Inflammatory macrophage treated with lipopolysaccharide for 4 hours (primary cell): ENCODE data around the gene YPEL5.
A peak's percentile ranks its signal among the peaks of the same experiment; 100 is the strongest.

Experiments
- DNase-seq: peaks from one replicate; pipeline ENCODE4 v3.0.0-alpha.2; 2020

Gene YPEL5

DNA sequence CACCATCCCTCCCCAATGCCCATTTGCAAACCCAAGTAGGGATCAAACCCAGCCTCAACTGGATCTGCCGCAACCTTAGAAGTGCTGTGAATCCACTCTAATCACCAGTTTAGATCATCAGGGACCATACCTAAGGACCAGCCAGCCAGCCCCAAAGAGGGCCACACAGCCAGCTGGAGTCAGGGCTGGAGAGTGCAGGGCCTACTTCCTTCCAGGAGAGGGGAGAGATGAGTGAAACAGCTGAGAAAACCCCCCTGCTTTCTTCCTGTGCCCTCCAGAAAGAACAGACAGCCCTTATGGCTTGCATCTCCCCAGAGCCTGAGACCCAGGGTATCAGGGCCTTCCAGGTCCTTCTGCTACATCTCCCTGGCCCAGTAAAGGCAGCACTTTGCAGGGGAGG is 25.8 kb downstream of the YPEL5 start:
- no peak for DNase-seq

DNA sequence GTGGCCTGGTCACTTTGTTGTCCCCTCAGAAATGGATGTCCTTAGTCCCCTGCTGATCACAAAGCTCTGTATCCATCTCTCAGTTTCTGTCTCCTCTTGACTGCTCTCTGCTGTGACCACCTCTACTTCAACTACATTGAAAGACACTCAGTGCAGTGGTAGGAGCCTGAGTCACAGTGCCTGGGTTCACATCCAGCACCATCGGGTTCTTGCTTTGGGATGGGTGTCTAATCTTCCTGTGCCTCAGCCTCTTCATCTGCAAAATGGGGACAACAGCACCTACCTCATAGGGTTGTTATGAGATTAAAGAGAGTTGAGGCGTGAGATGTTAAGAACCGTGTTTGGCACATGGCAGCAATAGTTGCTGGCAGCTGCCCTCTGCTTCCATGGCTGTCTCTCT is 30.6 kb downstream of the YPEL5 start:
- DNase-seq = no peak

DNA sequence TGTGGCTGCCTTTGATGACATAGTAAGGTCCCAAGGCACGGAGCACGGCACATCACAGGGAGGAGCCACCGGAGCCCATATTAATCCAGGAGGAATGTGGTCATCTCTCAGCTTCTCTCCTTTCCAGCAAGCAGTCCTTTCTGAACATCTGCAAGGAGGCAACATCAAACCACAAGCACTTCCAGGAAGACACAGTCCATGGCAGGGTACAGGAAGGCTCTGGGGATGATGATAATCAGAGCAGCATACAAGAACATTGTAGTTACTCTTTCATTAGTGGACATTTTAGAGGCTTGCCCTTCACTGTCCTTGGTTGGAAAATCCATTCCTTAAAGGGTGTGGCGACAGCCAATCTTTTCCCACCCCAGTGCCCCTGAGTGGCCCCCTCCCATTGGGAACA is 31.1 kb downstream of the YPEL5 start:
- no peak for DNase-seq

DNA sequence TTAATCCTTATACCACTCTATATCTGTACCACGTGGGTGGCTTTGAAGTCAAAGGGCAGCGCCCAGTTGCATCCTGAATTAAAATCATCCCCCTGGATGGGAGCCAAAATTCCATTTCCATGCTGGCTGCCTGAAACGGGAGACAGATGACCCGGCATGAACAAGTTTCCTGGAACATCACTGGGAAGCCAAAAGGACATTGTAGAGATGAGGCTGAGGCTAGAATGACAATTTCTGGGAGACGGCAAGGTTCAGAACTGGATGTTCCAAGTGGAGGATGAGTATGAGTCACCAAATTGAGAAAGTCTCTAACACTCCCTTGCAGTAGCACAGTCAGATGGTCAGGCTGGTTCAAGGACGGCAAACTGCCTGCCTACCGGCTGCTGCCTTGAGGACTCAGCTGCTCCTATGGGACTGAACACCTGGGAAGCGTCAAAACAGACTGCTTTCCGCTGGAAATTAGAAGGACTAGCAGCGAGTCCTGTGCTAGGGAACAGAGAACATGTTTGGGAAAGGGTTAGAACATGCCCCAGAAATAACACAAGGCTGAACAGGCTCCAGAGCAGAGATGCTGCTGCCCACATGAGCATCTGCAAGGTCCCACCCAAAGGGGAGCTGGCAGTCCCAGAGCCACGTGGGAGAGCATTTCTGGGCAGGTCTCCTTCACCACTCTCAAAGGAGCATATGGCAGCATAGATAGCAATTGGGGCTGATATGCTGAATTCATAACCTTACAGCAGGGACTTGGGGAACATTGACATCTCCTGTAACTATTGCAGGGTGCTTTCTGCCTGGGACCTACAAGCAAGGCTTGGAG is 32.0 kb downstream of the YPEL5 start:
- DNase-seq = peak; percentile 9

DNA sequence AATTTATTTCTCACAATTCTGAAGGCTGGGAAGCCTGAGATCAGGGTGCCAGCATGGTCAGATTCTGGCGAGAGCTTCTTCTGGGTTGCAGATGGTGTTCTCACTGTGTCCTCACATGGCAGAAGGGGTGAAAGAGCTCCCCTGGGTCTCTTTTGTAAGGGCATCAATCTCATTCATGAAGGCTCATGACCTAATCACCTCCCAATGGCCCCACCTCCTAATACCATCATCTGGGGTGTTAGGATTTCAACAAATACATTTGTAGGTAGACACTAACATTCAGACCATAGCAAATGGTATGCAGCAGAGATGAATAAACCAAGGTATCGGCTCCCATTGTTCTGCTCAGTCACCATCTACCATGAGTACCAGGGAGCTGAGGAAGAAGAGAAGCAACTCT is 32.7 kb downstream of the YPEL5 start:
- no peak for DNase-seq

DNA sequence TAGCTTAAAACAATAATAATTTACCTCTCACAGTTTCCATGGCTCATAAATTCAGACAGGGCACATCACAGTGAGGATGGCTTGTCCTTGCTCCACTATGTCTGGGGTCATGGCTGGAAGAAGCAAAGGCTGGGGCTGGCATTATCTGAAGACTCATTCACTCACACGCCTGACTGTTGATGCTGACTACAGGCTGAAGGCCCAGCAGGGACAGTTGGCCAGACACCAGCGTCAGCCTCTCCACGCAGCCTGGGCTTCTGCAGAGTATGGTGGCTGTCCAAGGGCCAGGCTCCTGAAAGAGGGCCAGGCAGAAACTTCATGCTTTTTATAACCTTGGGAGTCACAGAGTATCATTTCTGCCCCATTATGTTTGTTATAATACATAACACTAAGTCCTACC is 33.4 kb downstream of the YPEL5 start:
- DNase-seq = no peak

DNA sequence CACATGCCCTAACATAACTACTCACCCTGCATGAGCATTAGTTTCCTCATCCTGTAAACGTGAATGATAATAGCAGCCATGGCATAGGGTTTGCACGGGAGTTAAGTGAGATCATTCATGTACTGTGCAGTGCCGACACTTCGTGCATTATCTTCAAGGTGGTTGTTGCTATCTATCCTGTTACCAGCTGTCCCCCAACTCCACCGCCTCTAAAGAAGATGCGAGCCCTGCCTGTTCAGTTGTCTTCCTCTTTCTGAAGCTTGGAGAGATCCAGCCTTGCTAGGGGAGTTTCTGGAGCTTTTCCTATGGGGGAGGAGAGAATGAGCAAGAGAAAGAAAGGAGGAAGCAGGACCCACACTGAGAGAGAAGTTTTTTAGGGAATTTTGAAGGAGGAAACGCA is 34.4 kb downstream of the YPEL5 start:
- no peak for DNase-seq

DNA sequence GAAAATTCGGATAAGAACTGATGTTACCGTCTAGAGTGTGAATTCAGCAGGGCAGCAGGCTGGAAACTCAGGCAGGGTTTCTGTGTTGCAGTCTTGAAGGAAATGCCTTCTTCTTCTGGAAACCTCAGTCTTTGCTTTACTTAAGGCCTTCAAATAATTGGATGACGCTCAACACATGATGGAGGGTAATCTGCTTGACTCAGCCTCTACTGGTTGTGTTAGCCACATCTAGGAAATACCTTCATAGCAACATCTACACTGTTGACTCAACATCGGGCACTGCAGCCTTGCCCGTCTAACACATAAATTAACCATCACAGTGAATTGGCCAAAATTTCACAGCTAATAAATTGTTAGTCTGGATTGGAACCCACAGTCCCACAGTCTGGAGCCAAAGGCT is 37.2 kb downstream of the YPEL5 start:
- no peak for DNase-seq

DNA sequence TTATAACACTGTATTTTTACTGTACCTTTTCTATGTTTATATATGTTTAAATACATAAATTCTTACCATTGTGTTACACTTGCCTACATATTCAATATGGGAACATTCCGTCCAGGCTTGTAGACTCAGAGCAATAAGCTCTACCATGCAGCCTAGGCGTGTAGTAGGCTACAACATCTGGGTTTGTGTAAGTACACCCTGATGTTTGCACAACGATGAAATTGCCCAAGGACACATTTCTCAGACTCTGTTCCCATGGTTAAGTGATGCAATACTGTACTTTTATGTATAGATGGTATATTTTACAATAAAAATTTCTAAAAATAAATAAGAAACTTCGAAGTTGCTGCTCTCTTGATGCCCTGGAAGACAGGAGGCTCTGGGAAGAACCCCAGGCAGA is 38.4 kb downstream of the YPEL5 start:
- DNase-seq = peak; percentile 89

DNA sequence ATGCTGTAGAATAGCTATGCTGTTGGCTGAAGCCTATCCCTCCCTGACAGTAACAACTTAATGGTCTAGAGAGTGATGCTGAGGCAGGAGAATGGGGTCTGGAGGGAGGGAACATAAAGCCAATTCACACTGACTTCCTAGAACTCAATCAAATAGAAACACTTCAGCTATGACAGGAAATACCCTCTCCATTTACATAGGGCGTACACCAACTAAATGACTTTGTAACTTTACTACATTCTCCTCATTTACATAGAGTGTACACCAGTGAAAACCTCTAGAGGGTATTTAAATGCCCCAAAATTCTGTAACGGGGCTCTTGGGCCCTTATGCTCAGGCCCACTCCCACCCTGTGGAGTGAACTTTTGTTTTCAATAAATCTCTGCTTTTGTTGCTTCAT is 41.5 kb downstream of the YPEL5 start:
- no peak for DNase-seq

DNA sequence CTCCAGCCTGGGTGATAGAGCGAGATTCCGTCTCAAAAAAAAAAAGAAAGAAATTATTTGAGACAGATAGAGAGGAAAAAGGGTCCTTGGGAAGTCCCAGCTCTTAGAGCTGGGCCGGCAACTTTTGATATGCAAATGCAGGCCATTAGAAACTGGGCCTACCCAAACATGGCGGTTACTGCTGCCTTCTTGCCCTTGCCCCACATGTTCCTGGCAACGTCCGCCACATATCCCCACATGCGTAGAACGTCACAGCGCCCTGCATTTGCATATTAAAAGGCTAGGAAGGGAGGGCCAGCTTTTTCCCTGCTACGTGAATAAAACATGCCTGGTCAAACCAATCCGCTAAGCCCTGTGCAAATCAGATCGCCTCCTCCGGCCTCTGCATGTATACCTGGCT is 43.8 kb downstream of the YPEL5 start:
- no peak for DNase-seq

DNA sequence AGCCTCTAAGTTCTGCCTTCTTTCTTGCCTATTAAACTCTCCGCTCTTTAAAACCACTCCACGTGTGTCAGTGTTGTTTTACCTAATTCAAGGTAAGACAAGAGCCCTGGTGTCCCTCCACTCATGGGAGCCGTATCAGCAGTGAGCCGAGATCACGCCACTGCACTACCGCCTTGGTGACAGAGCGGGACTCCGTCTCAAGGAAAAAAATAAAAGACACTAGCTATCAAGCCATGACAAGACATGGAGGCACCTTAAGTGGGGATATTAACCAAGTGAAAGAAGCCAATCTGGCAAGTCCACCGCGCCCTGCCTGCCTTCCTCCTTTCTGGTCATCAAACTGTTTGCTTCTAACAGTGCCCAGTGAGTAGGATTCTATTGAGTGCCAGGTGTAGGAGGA is 44.3 kb downstream of the YPEL5 start:
- no peak for DNase-seq

DNA sequence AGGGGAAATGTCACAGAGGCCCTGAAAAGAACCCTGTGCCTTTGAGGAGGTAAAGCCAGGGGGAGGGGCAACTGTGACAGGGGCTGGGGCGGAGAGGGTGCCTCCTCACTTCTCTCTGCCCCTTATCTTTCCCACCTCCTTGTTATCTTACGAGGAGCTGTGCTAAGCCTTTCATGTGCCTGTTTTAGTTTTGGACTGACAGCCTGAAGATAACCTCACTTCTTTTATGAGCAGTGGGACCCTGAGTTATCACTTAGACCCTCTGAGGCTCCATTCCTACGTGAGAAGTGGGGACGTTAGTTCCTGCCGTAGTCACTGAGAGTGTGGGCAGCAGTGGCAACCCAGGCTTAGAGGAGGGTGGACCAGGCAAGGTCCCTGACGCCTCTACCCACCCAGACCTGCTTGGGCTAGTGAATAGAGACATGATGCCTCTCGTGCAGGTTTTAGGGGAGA is 45.0 kb downstream of the YPEL5 start:
- no peak for DNase-seq

DNA sequence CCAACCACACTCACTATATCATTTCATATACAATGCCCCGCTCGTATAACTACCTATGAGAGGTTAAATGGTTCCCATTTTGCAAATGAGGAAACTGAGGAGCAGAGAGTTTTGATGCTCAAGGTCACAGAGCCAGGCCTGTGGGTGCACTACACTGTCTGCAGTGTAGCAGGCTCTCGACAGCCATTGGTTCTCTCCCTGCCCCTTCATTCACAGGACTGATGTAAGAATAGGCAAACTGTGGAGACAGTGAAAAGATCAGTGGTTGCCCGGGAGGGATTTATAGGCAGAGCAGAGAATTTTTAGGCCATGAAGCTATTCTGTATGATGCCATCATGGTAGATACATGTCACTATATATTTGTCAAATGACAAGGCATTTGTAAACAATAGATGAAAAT is 45.5 kb downstream of the YPEL5 start:
- DNase-seq = no peak

DNA sequence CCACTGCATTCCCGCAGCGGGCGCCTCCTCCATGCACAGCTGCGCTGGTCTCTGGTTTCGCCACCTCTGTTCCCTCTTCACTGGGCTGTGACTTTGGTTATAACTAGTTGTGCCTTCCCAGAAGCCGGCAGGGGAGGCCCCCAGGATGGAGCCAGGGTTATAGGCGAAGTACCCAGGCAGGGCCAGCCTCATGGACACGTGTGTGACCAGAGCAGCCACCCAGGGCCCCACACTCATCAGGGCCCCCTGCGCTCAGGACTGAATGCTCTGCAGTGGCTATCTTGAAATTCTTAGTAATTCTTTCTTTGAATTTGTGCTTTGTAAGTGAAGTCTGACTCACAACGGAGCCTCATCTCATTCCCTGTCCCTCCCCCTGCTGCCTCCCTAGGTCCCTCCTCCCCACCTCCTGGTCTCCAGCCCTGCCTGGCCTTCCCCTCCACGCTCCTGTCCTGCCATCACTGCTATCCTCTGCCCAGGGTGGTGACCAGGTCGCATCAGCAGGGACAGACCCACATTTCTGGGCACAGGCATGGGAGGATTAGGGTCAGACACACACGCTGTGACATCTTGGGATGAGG is 46.4 kb downstream of the YPEL5 start:
- DNase-seq = no peak

DNA sequence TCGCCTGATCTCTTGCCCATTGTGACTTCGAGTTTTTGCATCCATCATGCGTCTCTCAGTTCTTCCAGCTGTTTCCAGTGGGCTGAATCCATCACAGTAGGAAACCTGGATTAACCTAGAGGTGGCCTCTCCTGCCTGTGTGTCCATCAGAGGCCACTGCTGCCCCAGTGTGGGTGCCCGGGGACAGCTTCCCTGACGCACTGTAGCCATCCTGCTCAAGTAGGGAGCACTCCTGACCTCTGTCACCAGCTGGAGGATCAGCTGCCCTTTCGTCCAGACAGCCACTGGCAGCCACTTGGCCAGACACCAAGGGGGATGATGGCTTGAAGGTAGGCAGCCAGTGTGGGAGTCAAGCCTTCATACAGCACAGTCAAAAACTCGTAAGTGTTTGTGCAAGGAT is 47.6 kb downstream of the YPEL5 start:
- no peak for DNase-seq

DNA sequence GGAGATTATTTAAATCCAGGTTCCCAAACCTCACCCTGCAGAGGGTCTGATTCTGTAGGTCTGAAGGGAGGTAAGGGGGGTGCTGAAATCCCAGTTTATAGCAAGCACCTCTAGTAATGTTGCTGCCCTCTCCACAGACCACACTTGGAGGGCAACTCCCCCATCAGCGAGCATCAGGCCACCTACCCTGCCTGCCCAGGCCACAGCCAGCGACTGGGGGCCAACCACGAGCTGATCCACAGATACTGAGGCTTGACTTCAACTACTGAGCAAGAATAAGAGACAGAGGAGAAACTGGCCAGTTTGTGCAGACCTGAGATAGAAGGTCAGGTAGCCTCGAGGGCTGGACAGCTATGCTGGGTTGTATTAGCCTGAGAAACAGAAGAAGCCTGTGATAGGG is 48.2 kb downstream of the YPEL5 start:
- DNase-seq = no peak

DNA sequence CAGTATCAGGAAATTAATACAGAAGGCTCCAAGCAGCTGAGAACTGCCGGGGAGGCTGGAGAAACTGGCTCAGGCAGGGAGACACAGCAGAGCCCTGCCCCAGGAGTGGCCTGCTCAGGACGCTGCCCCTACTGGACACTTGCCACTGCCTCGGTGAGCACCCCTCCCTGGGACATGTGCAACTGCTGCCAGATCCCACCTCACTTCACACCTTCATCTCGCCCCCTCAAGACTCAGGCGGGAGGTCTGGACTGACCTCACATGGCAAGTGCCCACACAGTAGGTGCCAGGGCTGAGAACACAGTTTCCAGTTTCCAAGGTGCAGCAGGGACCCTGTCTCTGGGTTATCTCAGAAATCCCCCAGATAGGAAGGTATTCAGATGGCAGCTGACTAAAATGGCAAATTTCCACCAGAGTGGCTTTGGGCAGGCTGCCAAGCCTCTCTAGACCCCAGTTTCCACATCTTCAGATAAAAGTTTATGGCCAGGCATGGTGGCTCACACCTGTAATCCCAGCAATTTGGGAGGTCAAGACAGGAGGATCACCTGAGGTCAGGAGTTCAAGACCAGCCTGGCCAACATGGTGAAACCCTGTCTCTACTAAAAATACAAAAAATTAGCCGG is 50.9 kb downstream of the YPEL5 start:
- no peak for DNase-seq

DNA sequence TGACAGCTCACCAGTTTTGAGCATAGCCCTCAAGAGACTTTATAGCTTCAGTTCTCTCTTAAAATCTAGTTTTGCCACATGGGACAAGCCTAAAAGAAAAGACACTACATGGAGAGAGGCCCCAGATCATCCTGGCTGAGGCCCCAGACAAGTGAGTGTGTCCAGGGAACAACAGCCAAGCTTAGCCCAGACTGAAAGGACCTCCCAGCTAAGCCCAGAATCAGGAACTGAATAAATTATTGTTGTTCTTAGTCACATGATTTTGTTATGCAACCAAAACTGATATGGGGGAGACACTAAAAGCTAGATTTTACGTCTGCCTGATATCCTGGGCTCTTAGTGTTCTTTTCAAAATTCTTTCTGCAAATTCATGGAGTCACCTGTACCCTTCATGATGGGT is 55.2 kb downstream of the YPEL5 start:
- DNase-seq = peak; percentile 52

DNA sequence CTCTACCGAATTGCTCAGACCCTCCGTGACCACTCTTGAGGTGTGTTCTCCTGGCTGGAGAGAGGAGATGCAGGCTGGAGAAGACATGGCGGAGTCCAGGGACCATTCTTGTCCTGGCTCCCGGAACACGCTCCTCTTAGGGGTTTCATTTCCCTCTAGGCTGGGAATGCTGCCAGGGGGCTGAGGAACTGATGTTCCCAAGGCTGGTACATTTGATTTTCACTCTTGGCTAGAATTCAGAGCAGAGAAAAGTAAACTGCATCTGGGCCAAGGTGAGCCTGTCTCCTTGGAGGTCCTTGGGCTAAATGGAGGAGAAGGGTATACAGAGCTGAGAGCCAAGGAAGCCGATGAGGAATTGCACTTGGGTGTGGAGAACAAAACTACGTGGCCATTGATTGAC is 56.3 kb downstream of the YPEL5 start:
- no peak for DNase-seq

DNA sequence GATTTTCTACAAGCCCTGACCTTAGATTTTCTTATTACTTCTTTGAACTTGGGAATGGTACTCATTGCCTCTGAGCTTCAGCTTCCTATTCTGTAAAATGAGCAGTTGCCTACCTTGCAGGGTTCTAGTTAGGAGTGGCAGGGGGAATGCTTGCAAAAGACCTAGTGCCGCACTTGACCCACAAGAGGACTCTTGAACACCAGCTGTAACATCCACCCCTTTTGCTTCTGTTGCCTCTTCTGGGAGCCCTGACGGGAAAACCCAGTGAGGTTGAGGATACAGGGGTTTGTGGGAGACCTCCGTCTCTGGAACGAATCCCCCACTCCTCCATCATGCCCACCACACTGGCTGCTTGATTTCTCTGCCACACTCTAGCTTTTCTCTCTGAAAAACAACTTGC is 57.5 kb downstream of the YPEL5 start:
- no peak for DNase-seq

DNA sequence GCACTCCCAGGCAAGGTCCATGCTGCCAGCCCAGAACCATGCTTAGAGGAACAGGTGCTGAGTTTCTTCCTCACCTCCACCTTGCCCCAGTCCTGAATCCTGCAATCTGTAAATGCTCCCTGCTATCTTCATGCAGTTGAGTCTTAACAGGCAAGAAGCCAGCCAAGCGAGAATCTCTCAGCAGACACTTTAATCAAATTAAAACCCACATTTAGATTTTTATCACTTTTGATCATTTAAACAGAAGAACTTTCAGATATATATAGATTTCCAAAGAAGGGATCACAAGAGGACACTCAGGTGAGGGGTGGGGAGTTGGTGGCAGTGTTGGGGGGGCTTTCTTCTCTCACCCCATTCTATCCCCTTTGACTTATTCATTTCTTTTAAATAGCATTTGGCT is 58.6 kb downstream of the YPEL5 start:
- no peak for DNase-seq

DNA sequence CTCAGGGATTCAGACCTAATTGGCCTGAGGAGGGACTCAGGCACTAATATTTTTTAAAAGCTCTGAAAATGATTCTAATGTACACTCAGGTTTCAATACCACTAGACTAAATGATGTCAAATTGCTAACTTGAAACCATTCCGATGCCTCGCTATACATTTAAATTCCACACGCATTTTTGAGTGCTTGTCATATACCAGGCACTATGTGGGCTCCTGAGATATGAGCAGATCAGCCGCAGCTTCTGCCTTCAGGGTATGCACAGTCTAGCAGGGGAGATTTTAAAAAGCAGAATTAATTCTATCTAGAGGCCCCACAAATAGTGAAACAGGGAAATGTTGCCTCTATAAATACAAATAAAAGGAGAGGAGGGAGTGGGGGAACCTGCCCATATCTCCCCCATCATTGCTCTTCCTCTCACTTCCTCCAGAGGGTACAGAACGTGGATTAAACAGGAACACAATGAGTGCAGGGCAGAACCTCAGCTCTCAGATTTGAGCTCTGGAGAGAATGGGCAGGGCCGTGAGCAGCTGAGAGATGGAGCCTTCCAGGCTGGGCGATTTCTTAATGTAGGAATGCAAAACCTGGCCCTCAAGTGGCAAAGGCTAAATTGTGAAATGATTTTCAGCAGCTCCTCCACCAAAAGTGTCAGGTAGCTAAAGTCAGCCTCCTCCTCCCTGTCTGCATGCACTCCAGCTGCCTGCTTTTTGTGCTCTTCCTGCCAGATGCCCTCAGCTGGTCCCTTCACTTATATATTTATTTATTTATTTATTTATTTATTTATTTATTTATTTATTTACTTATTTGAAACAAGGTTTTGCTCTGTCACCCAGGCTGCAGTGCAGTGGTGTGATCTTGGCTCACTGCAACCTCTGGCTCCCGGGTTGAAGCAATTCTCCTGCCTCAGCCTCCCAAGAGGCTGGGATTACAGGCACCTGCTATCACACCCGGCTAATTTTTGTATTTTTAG is 59.9 kb downstream of the YPEL5 start:
- no peak for DNase-seq
